K562 (cell line): ENCODE data around the gene COL13A1. TPM values are rescaled to one million over a fixed set of nuclear protein-coding genes. Genes with fewer than 3 reads are reported as not detected.

Experiments used
- ATAC-seq: fragments of 200-7000 bp; cut with Tn5 transposase; 3 replicates; pipeline ENCODE4 v1.9.1; 2020; ENCODE audit warnings: moderate library complexity
- BruUV-seq: library from RNA; stranded (reverse); fragments of 400-500 nt; replicated peaks from 2 replicates; lab custom pipeline; 2021; lab: Mats Ljungman, UMichigan
- CTCF ChIA-PET: fragments of 300-600 bp; formaldehyde crosslinking; extraction: SDS; loops from one replicate; lab custom pipeline; 2021; ENCODE audit warnings: low intra/inter-chr PET ratio; lab: Yijun Ruan, JAX
- POLR2A ChIA-PET: fragments of 300-600, 350-650 bp; sonication (Branson Sonifier 250); formaldehyde crosslinking; extraction: SDS; loops from one replicate; lab custom pipeline; 2021; ENCODE audit warnings: antibody characterized with exemption, inconsistent platforms; lab: Yijun Ruan, JAX
- DNase-seq, 4 experiments: peaks; one replicate each; pipeline versions ENCODE4 v3.0.0 to v3.0.0-alpha.2; 2011 to 2018; ENCODE audit warnings: low spot score in 3 of 4, mixed read lengths in 3 of 4; ENCODE audit errors: extremely low read depth in 1 of 4
- FAIRE-seq: peaks from 2 replicates; lab custom pipeline; 2011; peaks lifted over from hg19 to GRCh38; lab: Jason Lieb, UNC
- H2AFZ ChIP-seq: 2 replicates; pipeline ENCODE4 v1.6.0; 2011; ENCODE audit warnings: low read depth, low read length, control low read depth, inconsistent platforms
- H3K27ac ChIP-seq: fragments of 200-600 bp; 3 replicates; pipeline ENCODE4 v1.8.0; 2011; ENCODE audit warnings: low read depth, mild to moderate bottlenecking, control low read depth, inconsistent platforms, low read length, moderate library complexity, mixed read lengths; ENCODE audit errors: extremely low read depth
- H3K27me3 ChIP-seq, 2 experiments: fragments of 300-600 bp in 1 of 2; 2 replicates in 1 of 2; 3 replicates in 1 of 2; pipeline versions ENCODE4 v1.6.0 to v1.8.0; 2011; ENCODE audit warnings: inconsistent platforms in 2 of 2, low read length in 2 of 2, mild to moderate bottlenecking in 1 of 2, mixed read lengths in 1 of 2, moderate library complexity in 1 of 2; ENCODE audit not compliant: control insufficient read depth in 2 of 2, insufficient read depth in 2 of 2
- H3K36me3 ChIP-seq: fragments of 300-600 bp; 3 replicates; pipeline ENCODE4 v1.8.0; 2011; ENCODE audit warnings: mild to moderate bottlenecking, low read length, inconsistent platforms; ENCODE audit not compliant: control insufficient read depth, insufficient read depth
- H3K4me1 ChIP-seq, 2 experiments: fragments of 200-600 bp in 1 of 2; replicated peaks in 1 of 2; 2 replicates in 1 of 2; 3 replicates in 1 of 2; pipeline versions ENCODE4 v1.5.1 to v1.8.0; 2011; ENCODE audit warnings: inconsistent platforms in 2 of 2, low read length in 2 of 2, mild to moderate bottlenecking in 1 of 2, mixed read lengths in 1 of 2, moderate library complexity in 1 of 2; ENCODE audit not compliant: control insufficient read depth in 2 of 2, insufficient read depth in 2 of 2
- H3K4me2 ChIP-seq: 2 replicates; pipeline ENCODE4 v1.6.1; 2011; ENCODE audit warnings: low read length, control low read depth, inconsistent platforms, mixed read lengths; ENCODE audit not compliant: insufficient read depth
- H3K4me3 ChIP-seq: fragments of 200-600 bp; sonication (generic), shearing (Covaris generic); 2 replicates; pipeline ENCODE4 v1.5.1; 2016; ENCODE audit warnings: control low read depth, inconsistent platforms
- H3K79me2 ChIP-seq: fragments of 200-600 bp; 3 replicates; pipeline ENCODE4 v1.8.0; 2011; ENCODE audit warnings: low read length, inconsistent platforms; ENCODE audit not compliant: control insufficient read depth, insufficient read depth
- H3K9ac ChIP-seq, 2 experiments: 2 replicates each; pipeline versions ENCODE4 v1.6.0 to v1.6.1; 2011; ENCODE audit warnings: low read depth in 2 of 2, low read length in 2 of 2, control low read depth in 1 of 2, inconsistent platforms in 1 of 2, mild to moderate bottlenecking in 1 of 2, mixed read lengths in 1 of 2; ENCODE audit not compliant: insufficient read depth in 1 of 2
- H3K9me1 ChIP-seq: one replicate; pipeline ENCODE4 v1.6.0; 2011; ENCODE audit warnings: inconsistent platforms, mild to moderate bottlenecking, low read length, moderate library complexity; ENCODE audit not compliant: control insufficient read depth, insufficient read depth
- H3K9me3 ChIP-seq: replicated peaks from 2 replicates; pipeline ENCODE4 v1.5.1; 2011; ENCODE audit warnings: low read depth, low read length, inconsistent platforms; ENCODE audit not compliant: control insufficient read depth, insufficient read depth
- H4K20me1 ChIP-seq: replicated peaks from 2 replicates; pipeline ENCODE4 v1.6.1; 2011; ENCODE audit warnings: low read length, inconsistent platforms, mixed read lengths; ENCODE audit not compliant: control insufficient read depth, insufficient read depth
- C11orf30 ChIP-seq: fragments of 450-650 bp; IDR thresholded peaks from 2 replicates; pipeline ENCODE4 v1.6.1; 2016; ENCODE audit warnings: low read depth, mild to moderate bottlenecking
- MAFF ChIP-seq: IDR thresholded peaks from 2 replicates; pipeline ENCODE4 v1.6.1; 2012; ENCODE audit warnings: low read length, improper control_type of control experiment
- MAFG ChIP-seq: fragments of 450-650 bp; conservative IDR thresholded peaks from 2 replicates; pipeline ENCODE4 v1.6.1; 2016; ENCODE audit warnings: missing genetic modification characterization, missing compliant biosample characterization
- MAFK ChIP-seq: IDR thresholded peaks from 2 replicates; pipeline ENCODE4 v1.6.1; 2011; ENCODE audit warnings: low read length, improper control_type of control experiment
- ZNF316 ChIP-seq: fragments of 450-650 bp; IDR thresholded peaks from 2 replicates; pipeline ENCODE4 v1.6.1; 2016
- ZNF77 ChIP-seq: fragments of 250-450 bp; sonication (Bioruptor Pico); IDR thresholded peaks from 2 replicates; pipeline ENCODE4 v1.5.0; 2020
- WGBS: fragments of 100-300 bp; shearing (Covaris generic); methylation state at CpG from one replicate; pipeline ENCODE4 v1.1.6; 2016; ENCODE audit warnings: low coverage, mixed read lengths; ENCODE audit not compliant: insufficient coverage; ENCODE audit errors: missing lambda C conversion rate; 5-methylcytosine and 5-hydroxymethylcytosine counted together
- in situ Hi-C: fragments of 300-500 bp; cut with MboI; formaldehyde crosslinking; loops from 4 replicates; pipeline ENCODE4 v1.15.0; 2018; ENCODE audit warnings: inconsistent platforms, mixed read lengths
- intact Hi-C: fragments of 100-400 bp; cut with micrococcal nuclease; formaldehyde crosslinking; loops from 2 replicates; pipeline ENCODE4 v1.14.2; 2022
- polyA plus RNA-seq, 8 experiments: library from polyadenylated mRNA; depleted of rRNA in 4 of 8; stranded (reverse) in 5 of 8; unstranded in 3 of 8; fragments of >200 nt; fragmentation: Nextera tagmentation in 2 of 8; fragmentation: Illumina TruSeq in 1 of 8; extraction: Ambion mirVana in 2 of 8; extraction: Trizol in 1 of 8; gene quantifications; 2 replicates each; pipeline versions ENCODE4 v1.2.1 to v1.2.3, GENCODE V29; 2011 to 2014; ENCODE audit warnings: inconsistent platforms in 1 of 8, missing spikeins in 1 of 8
- total RNA-seq, 7 experiments: library from RNA; depleted of rRNA in 6 of 7; stranded (reverse); fragments of >200 nt in 6 of 7; fragmentation: Illumina TruSeq in 2 of 7; extraction: Trizol in 2 of 7; gene quantifications; 2 replicates each; pipeline versions ENCODE4 v1.2.1 to v1.2.3, GENCODE V29; 2011 to 2021; ENCODE audit warnings: low replicate concordance in 1 of 7

The COL13A1 gene
- total and polyA plus RNA-seq, 9 of the 15 experiments (the other 6 are each of a cell fraction or from before 2014, with no cell fraction given), result not detected

DNA sequence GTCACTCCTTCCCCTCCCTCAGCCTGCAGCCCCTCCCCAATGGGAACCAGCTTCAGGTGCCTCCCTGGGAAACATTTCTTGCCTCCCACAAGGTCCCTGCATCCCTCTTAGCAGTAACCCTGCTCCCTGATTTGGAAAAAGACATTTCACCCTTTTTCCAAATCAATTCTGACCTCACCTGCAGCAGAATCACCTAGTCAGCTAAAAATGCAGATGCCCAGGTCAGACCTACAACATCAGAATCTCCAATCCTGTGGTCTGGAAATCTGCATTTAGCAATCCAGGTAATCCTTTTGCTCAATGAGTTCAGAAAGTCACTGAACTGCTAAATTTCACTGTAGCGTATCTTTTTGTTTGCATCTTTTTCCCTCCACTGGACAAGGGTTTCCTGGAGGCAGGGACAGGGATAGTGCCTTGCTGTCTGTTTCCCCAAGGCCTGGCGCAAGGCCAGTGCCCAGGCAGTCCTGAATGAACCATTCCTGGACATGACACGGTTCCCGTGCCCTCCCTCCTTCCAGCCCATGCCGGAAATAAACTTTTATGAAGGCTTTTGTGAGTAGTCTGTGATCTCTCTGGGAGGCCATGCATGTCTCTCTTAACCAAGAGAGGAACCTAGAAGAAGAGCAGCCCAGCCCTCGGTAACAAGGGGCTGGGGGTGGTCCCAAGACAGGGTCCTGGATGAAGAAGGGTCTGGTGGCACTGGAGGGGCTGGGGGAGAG, 44.0 kb downstream of the COL13A1 start:
- no peak for ATAC-seq
- intact Hi-C loops, result no loop called here
- Histone ChIP-seq H3K79me2 (no peaks in the 10 kb centered on the region), H3K9me3 (no peaks in the 10 kb centered on the region)
- TF ChIP-seq ZNF316 (peak; percentile 64), ZNF77 (CRISPR knock-in tag) (no peak), MAFG (tag) (peak; percentile 43; the same call in 1 of the 2 replicates), C11orf30 (peak; percentile 41; the same call in 1 of the 2 replicates), MAFK (0 out of 2 replicates have a peak, but pooled peaks have one; percentile 2), MAFF (peak; percentile 24; the same call in 1 of the 2 replicates)
- TF ChIP-seq, all 486 proteins: peak for 5
- Histone ChIP-seq H3K27ac (no peak overlapping the region), H4K20me1 (peaks cover 9% of the 10 kb centered on the region; the same call in 1 of the 2 replicates), H3K27me3 (peaks cover 37 to 68% of the 10 kb centered on the region in 2 experiments), H3K9ac (no peak overlapping the region), H2AFZ (no peak overlapping the region), H3K9me1 (no peaks in the 10 kb centered on the region), H3K4me3 (no peak overlapping the region), H3K4me2 (no peak overlapping the region), H3K36me3 (no peaks in the 10 kb centered on the region), H3K4me1 (no peaks in the 10 kb centered on the region)
- in situ Hi-C loops, result no loop called here
- under 1% methylated on average over 6 of the region's 6 CpGs for WGBS
- FAIRE-seq (no peak), DNase-seq (no peak)
- POLR2A ChIA-PET, result interaction anchor here (0.7 kb wide), 1 partner anchor 12 kb away, joined by 3 read pairs; no protein-coding TSS in a partner anchor
- BruUV-seq, result no TSS peak
- CTCF ChIA-PET, result no interaction called here
